Measurements from ENCODE around the gene RAB24. TPM values are rescaled to one million over a fixed set of nuclear protein-coding genes. Genes with fewer than 3 reads are reported as not detected.

RAB24 gene
- total and polyA plus RNA-seq, 2 of the 4 experiments (the other 2 are of a cell fraction), result 18.5 to 60.8 TPM

DNA sequence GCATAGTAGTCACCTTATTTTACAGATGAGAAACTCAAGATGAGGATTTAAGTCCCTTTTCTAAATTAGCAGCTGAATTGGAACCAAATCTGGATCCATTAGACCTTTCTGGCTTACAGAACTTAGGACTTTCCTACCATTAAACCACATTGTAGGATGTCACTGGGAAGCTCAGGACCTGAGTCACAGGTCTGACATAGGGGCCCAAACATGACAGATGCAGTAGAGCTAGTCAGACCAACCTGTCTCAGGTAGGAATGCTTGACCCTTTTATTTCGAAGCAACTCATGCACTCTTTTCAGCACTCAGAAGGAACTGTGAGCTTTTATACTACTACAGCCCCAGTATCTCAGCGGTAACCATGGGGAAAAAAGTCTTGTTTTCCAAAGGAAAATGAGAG is 2.6 kb downstream of the RAB24 start:
- peaks cover 8% of the 10 kb centered on the region; the same call in 1 of the 2 replicates for H3K9me1 ChIP-seq (ENCODE audit: insufficient read depth, low read length)
- no peak overlapping the region for H2AK5ac ChIP-seq (ENCODE audit: low read depth, low read length)
- dilution Hi-C loops (cut with HindIII; ENCODE audit: low sequenced_read_pairs, unreplicated experiment) (no loop called here), intact Hi-C loops (cut with micrococcal nuclease) (loop anchor here (1.0 kb wide), 1 partner anchor 187 kb away; no protein-coding TSS in a partner anchor), in situ Hi-C loops (cut with MboI; ENCODE audit: low sequenced_read_pairs) (no loop called here)
- peak overlapping the region; percentile 21 for H2BK5ac ChIP-seq (ENCODE audit: low read depth, low read length, poor library complexity, severe bottlenecking)
- H3K4ac ChIP-seq (ENCODE audit: low read depth, low read length), result no peak overlapping the region
- H3K4me2 ChIP-seq (ENCODE audit: low read depth, low read length), result no peak overlapping the region
- peaks cover 12% of the 10 kb centered on the region for H3K4me1 ChIP-seq (ENCODE audit: control insufficient read depth, insufficient read depth, low read length)
- ATAC-seq (ENCODE audit: low read depth) (no peak), DNase-seq (no peak)
- H3K36me3 ChIP-seq (ENCODE audit: control insufficient read depth, insufficient read depth, low read length), result peaks cover 26% of the 10 kb centered on the region
- no peak overlapping the region for H2AFZ ChIP-seq (replicated peaks; ENCODE audit: low read length, poor library complexity)
- WGBS, 2 experiments (ENCODE audit: extremely low coverage in 2 of 2, insufficient read length in 1 of 2), result 80% methylated on average over 1 of the region's 2 CpGs; no CpG with 5 or more reads in 1 of the 2 experiments
- H3K18ac ChIP-seq (ENCODE audit: low read depth, low read length), result no peak overlapping the region
- H2BK20ac ChIP-seq (ENCODE audit: low read depth, low read length), result no peak overlapping the region
- no peak overlapping the region for H3K9ac ChIP-seq (ENCODE audit: low read depth, low read length)
- POLR2A ChIA-PET (ENCODE audit: unreplicated experiment), result no interaction called here
- no peak overlapping the region for H3K14ac ChIP-seq (replicated peaks; ENCODE audit: low read depth, low read length)
- no peak overlapping the region for H2BK120ac ChIP-seq (ENCODE audit: low read depth, low read length)
- H3K9me3 ChIP-seq (ENCODE audit: control insufficient read depth, insufficient read depth, low read length), result no peaks in the 10 kb centered on the region
- H2AK9ac ChIP-seq (replicated peaks; ENCODE audit: low read depth, low read length, poor library complexity), result no peak overlapping the region
- no peak overlapping the region for H3K56ac ChIP-seq (ENCODE audit: extremely low read depth, insufficient read depth, low read length)
- BruUV-seq (replicated peaks), result no TSS peak
- peaks cover 22% of the 10 kb centered on the region for H4K20me1 ChIP-seq (ENCODE audit: insufficient read depth, low read length)
- H3K4me3 ChIP-seq (ENCODE audit: insufficient read depth, low read depth, low read length), result no peak overlapping the region
- 0 out of 4 replicates have a peak overlapping the region, but pooled peaks of 1 of the 2 experiments have one; percentile 89 for H4K8ac ChIP-seq (ENCODE audit: low read depth in 2 of 2, low read length in 2 of 2)
- H4K5ac ChIP-seq (ENCODE audit: low read depth, low read length), result no peak overlapping the region
- H3K23ac ChIP-seq (ENCODE audit: low read depth, low read length), result no peak overlapping the region; the same call in 1 of the 2 replicates
- TF ChIP-seq BHLHE40 (IDR thresholded peaks at IDR 0.05; ENCODE audit: low read depth, low read length) (no peak), MXI1 (IDR thresholded peaks at IDR 0.05; ENCODE audit: borderline replicate concordance, low read depth, low read length) (no peak), POLR2A (IDR thresholded peaks at IDR 0.05; ENCODE audit: low read depth, low read length) (no peak), RCOR1 (IDR thresholded peaks at IDR 0.05; ENCODE audit: insufficient replicate concordance, low read length) (no peak), FOS (IDR thresholded peaks at IDR 0.05; ENCODE audit: low read depth, low read length) (no peak), USF2 (IDR thresholded peaks at IDR 0.05; ENCODE audit: low read depth, low read length) (no peak), MAZ (IDR thresholded peaks at IDR 0.05; ENCODE audit: borderline replicate concordance, low read depth, low read length) (no peak), NFE2L2 (IDR thresholded peaks at IDR 0.05; ENCODE audit: low read depth, low read length) (no peak)
- no peak overlapping the region for H4K91ac ChIP-seq (ENCODE audit: insufficient read depth, low read depth, low read length)
- peaks cover 12 to 63% of the 10 kb centered on the region in 2 experiments for H3K79me1 ChIP-seq (ENCODE audit: low read depth in 1 of 2, low read length in 2 of 2)
- no peak overlapping the region for H2BK15ac ChIP-seq (ENCODE audit: low read depth, low read length)
- CTCF ChIA-PET, result interaction anchor here (1.1 kb wide), 1 partner anchor 187 kb away, joined by 3 read pairs; no protein-coding TSS in a partner anchor
- H3K27ac ChIP-seq (ENCODE audit: insufficient read depth, low read length), result no peak overlapping the region
- H3K27me3 ChIP-seq (ENCODE audit: control insufficient read depth, insufficient read depth, low read length), result no peaks in the 10 kb centered on the region
